NT2/D1 (cell line): ENCODE results near the gene CBLIF.
"Not testable (repeated sequence)": the region's sequence is repeated elsewhere in the genome, so short reads cannot be mapped to it uniquely, and the experiment has no call there.

Source experiments
- DNase-seq: peaks from one replicate; pipeline ENCODE4 v3.0.0-alpha.2; 2011; ENCODE audit warnings: low read depth, low spot score
- H3K27me3 ChIP-seq: 2 replicates; pipeline ENCODE4 v1.6.0; 2011; ENCODE audit warnings: mild to moderate bottlenecking; ENCODE audit not compliant: insufficient read length, insufficient read depth
- H3K36me3 ChIP-seq: 2 replicates; pipeline ENCODE4 v1.6.1; 2011; ENCODE audit warnings: mild to moderate bottlenecking, low read length, mixed read lengths; ENCODE audit not compliant: insufficient read depth, insufficient read length
- H3K4me1 ChIP-seq: 2 replicates; pipeline ENCODE4 v1.5.1; 2011; ENCODE audit not compliant: insufficient read depth, insufficient read length
- H3K4me3 ChIP-seq: 2 replicates; pipeline ENCODE4 v1.5.1; 2011; ENCODE audit warnings: low read depth; ENCODE audit not compliant: insufficient read length
- H3K9ac ChIP-seq: 2 replicates; pipeline ENCODE4 v1.6.0; 2011; ENCODE audit warnings: low read depth; ENCODE audit not compliant: insufficient read length
- H3K9me3 ChIP-seq: 2 replicates; pipeline ENCODE4 v1.5.1; 2011; ENCODE audit warnings: mild to moderate bottlenecking, low read length; ENCODE audit not compliant: insufficient read depth
- SUZ12 ChIP-seq: IDR thresholded peaks from 2 replicates; pipeline ENCODE4 v1.6.1; 2011; ENCODE audit not compliant: insufficient read length, insufficient read depth; ENCODE audit errors: extremely low read depth
- YY1 ChIP-seq: IDR thresholded peaks from 2 replicates; pipeline ENCODE4 v1.6.1; 2011; ENCODE audit not compliant: insufficient read length, insufficient read depth
- ZNF274 ChIP-seq: IDR thresholded peaks from 2 replicates; pipeline ENCODE4 v1.6.1; 2011; ENCODE audit warnings: mild to moderate bottlenecking, low read depth, low read length

Gene CBLIF

DNA sequence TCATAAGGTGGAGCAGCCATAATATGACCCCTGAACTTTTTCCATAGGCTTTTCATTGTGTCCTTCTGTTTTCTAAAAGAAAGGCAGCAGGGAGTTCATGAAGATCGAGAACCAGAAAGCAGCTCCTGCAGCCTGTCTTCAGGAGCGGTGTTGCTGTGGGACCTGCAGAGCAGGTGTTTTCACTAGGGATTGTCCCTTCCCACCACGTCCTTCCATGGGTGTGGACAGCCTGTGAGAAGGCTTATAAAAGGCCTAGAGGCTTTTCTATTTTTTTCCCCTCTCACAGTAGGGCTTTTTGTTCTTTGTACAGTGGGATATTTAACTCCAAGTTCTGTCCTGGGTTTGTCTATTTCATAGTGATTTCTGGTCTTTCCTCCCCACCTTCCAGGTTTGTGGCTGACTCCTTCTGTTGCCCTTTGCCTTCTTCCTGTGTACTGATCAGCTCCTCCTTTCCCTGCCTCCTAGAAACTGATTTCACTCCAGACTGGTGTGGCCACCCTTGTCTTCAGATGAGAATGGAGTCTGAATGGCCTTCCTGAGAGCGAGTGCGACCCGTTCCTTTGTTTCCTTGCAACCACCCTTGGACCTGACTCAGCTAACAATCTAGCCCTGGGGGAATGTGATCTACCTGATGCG is 44.8 kb downstream of the CBLIF start:
- no peak for TF ChIP-seq SUZ12
- no peak for TF ChIP-seq YY1
- no peak for TF ChIP-seq ZNF274
- Histone ChIP-seq H3K36me3 (peaks cover 77% of the 10 kb centered on the region), H3K4me1 (no peaks in the 10 kb centered on the region), H3K27me3 (no peaks in the 10 kb centered on the region), H3K9ac (no peak overlapping the region), H3K4me3 (no peak overlapping the region), H3K9me3 (no peaks in the 10 kb centered on the region)
- DNase-seq, result no peak

DNA sequence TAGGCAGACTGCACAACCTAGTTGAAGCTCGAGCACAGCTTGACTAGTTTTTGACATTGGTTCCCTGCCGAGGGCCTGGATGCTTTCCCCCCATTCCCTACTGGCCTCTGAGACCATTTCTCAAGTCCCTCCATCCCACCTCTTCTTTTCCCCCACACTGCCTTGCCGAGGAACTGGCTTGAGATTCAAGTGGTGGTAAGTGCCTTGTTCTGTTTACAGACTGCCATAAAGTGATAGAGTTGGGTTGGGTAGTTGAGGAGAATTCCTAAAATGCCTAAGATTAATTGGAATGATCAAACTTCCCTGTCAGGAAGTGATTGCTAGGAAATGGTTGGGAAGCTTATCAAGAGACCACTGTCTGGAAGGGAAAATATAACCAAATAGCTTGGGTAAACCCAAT is 50.9 kb downstream of the CBLIF start:
- H3K9ac ChIP-seq, result no peak overlapping the region
- TF ChIP-seq ZNF274, result no peak
- TF ChIP-seq YY1, result no peak
- TF ChIP-seq SUZ12, result no peak
- no peaks in the 10 kb centered on the region for H3K4me1 ChIP-seq
- peaks cover 85% of the 10 kb centered on the region for H3K36me3 ChIP-seq
- H3K4me3 ChIP-seq, result no peak overlapping the region
- no peaks in the 10 kb centered on the region for H3K9me3 ChIP-seq
- no peak for DNase-seq
- H3K27me3 ChIP-seq, result no peaks in the 10 kb centered on the region

- Histone ChIP-seq H3K4me3 (no peak overlapping the region), H3K36me3 (peaks cover 98% of the 10 kb centered on the region), H3K27me3 (no peaks in the 10 kb centered on the region), H3K9ac (no peak overlapping the region), H3K9me3 (no peaks in the 10 kb centered on the region), H3K4me1 (no peaks in the 10 kb centered on the region)
- no peak for TF ChIP-seq YY1
- TF ChIP-seq SUZ12, result no peak
- no peak for TF ChIP-seq ZNF274
- DNase-seq, result no peak
Measured at GRCh38 chr11:59792507-59792906, 52.8 kb downstream of the CBLIF start.

- Histone ChIP-seq H3K4me1 (no peaks in the 10 kb centered on the region), H3K27me3 (no peaks in the 10 kb centered on the region), H3K36me3 (peaks cover 97% of the 10 kb centered on the region), H3K9me3 (no peaks in the 10 kb centered on the region), H3K9ac (no peak overlapping the region), H3K4me3 (no peak overlapping the region)
- DNase-seq, result no peak
- no peak for TF ChIP-seq SUZ12
- no peak for TF ChIP-seq YY1
- no peak for TF ChIP-seq ZNF274
Measured at GRCh38 chr11:59791639-59792038, 53.7 kb downstream of the CBLIF start.

DNA sequence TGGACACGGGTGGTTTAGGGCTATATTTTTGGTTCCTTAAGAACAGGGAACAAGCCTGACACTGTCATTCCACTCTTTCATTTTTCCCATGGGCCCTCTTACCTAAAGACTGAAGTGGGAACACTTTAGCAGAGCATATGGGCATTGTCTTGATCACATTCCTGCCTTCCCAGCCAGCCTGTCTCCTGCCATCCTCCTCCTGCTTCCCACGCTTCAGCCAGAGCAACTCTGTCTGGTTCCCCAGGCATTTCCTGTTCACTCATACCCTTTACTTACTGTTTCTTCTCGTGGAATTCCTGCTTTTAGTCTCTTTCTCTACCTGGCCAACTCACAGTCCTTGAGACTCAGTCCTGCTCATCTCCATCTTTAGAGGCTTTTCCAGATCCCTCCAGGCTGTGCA is 57.5 kb downstream of the CBLIF start:
- TF ChIP-seq ZNF274, result no peak
- Histone ChIP-seq H3K27me3 (no peaks in the 10 kb centered on the region), H3K9me3 (peaks cover 9% of the 10 kb centered on the region; the same call in 1 of the 2 replicates), H3K9ac (no peak overlapping the region), H3K36me3 (peaks cover 70% of the 10 kb centered on the region), H3K4me1 (no peaks in the 10 kb centered on the region), H3K4me3 (no peak overlapping the region)
- no peak for DNase-seq

DNA sequence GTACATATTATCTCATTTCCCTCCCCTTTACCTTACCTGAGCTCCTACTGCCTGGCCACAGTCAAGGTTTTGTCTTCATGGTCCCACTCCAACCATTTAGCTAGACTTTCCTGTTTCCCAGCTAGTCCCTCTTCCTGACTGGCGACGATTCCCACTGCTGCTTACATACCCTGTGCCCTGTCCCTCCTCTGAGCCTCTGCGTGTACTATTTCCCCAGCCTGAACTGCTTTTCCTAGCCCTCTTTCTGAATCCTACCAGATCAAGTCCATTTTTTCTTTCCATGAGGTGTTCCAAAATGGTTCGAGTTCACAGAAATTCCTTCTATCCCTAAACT is 58.1 kb downstream of the CBLIF start:
- H3K9ac ChIP-seq, result no peak overlapping the region
- DNase-seq, result no peak
- no peaks in the 10 kb centered on the region for H3K4me1 ChIP-seq
- H3K36me3 ChIP-seq, result peaks cover 64% of the 10 kb centered on the region
- TF ChIP-seq SUZ12 (no peak), ZNF274 (no peak), YY1 (no peak)
- H3K4me3 ChIP-seq, result no peak overlapping the region
- H3K27me3 ChIP-seq, result no peaks in the 10 kb centered on the region
- H3K9me3 ChIP-seq, result peaks cover 9% of the 10 kb centered on the region; the same call in 1 of the 2 replicates

DNA sequence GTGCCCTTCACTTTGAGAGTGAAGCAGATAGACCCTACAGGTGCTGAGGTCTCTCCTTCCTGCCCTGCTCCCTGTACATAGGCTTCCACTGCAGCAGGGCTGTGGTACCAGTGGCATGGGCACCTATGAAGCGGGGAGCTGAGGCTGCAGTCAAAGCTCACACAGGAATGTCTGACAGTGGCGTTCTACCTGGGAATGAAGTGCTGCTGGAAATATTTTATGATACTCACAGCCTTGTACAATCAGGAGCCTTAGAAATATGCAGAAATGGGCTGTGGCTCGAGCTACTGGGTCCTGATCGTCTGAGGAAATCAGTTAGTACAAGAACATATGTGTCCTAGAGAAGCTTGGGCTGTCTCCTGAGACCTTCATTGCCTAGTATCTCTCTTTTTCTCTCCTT is 59.5 kb downstream of the CBLIF start:
- peaks cover 50% of the 10 kb centered on the region for H3K36me3 ChIP-seq
- DNase-seq, result no peak
- H3K4me3 ChIP-seq, result no peak overlapping the region
- H3K9me3 ChIP-seq, result peaks cover 9% of the 10 kb centered on the region; the same call in 1 of the 2 replicates
- no peak for TF ChIP-seq SUZ12
- no peak for TF ChIP-seq YY1
- no peak for TF ChIP-seq ZNF274
- H3K27me3 ChIP-seq, result no peaks in the 10 kb centered on the region
- no peak overlapping the region for H3K9ac ChIP-seq
- H3K4me1 ChIP-seq, result no peaks in the 10 kb centered on the region

GRCh38 chr11:59784441-59784840 is 60.9 kb downstream of the CBLIF start:
- H3K36me3 ChIP-seq, result peaks cover 48% of the 10 kb centered on the region
- not testable (repeated sequence) for H3K9ac ChIP-seq, DNase-seq, H3K4me3 ChIP-seq, H3K27me3 ChIP-seq, H3K9me3 ChIP-seq, H3K4me1 ChIP-seq
